Heart left ventricle (tissue), 16 donors: ENCODE data around the gene PCBP1. TPM values are rescaled to one million over a fixed set of nuclear protein-coding genes. Genes with fewer than 3 reads are reported as not detected.

ENCODE experiments used
- ATAC-seq, 4 donors: fragments of 200-7000 bp; cut with Tn5 transposase; one replicate each; pipeline ENCODE4 v1.9.1; 2020 to 2022; ENCODE audit warnings: moderate library complexity in 4 of 4, mild to moderate bottlenecking in 3 of 4, moderate number of reproducible peaks in 1 of 4
- DNase-seq, 5 donors: peaks; one replicate each; pipeline ENCODE4 v3.0.0-alpha.2; 2020
- H3K27ac ChIP-seq, 12 donors: fragments of 200-600 bp; sonication (generic) in 4 of 12; one replicate each; pipeline versions ENCODE4 v1.5.0 to v1.8.0; 2016 to 2022; ENCODE audit warnings: mild to moderate bottlenecking in 2 of 12
- H3K27me3 ChIP-seq, 9 donors: fragments of 200-600 bp; sonication (generic) in 2 of 9; one replicate each; pipeline versions ENCODE4 v1.5.1 to v1.8.0; 2016 to 2022; ENCODE audit warnings: mild to moderate bottlenecking in 3 of 9
- H3K36me3 ChIP-seq, 9 donors: fragments of 200-600 bp; sonication (generic) in 2 of 9; one replicate each; pipeline versions ENCODE4 v1.5.0 to v1.8.0; 2018 to 2022; ENCODE audit warnings: mild to moderate bottlenecking in 2 of 9
- H3K4me1 ChIP-seq, 12 donors: fragments of 200-600 bp; sonication (generic) in 4 of 12; one replicate each; pipeline versions ENCODE4 v1.5.0 to v1.8.0; 2016 to 2022; ENCODE audit warnings: mild to moderate bottlenecking in 3 of 12
- H3K4me3 ChIP-seq, 12 donors: fragments of 200-600 bp; sonication (generic) in 4 of 12; one replicate each; pipeline versions ENCODE4 v1.5.0 to v1.8.0; 2017 to 2022; ENCODE audit warnings: mild to moderate bottlenecking in 9 of 12, moderate library complexity in 4 of 12
- H3K9me3 ChIP-seq, 12 donors: fragments of 200-600 bp; sonication (generic) in 4 of 12; one replicate each; pipeline versions ENCODE4 v1.5.0 to v1.8.0; 2016 to 2022; ENCODE audit warnings: mild to moderate bottlenecking in 1 of 12
- POLR2A ChIP-seq, 2 donors: fragments of 450-650 bp; IDR thresholded peaks; one replicate each; pipeline ENCODE4 v1.6.1; 2017; ENCODE audit warnings: antibody characterized with exemption in 2 of 2, mild to moderate bottlenecking in 2 of 2, moderate library complexity in 2 of 2
- WGBS, 4 donors: extraction: QIAGEN DNeasy Blood & Tissue Kit in 2 of 4; methylation state at CpG; one replicate each; pipeline versions ENCODE4 v1.1.5 to v1.1.7; 2013 to 2018; 5-methylcytosine and 5-hydroxymethylcytosine counted together
- intact Hi-C, 10 donors: fragments of 100-400 bp; cut with DNase I; formaldehyde crosslinking; loops; one replicate each; pipeline versions ENCODE4 v1.11.1 to v1.14.2; 2022
- polyA plus RNA-seq, 2 donors: library from polyadenylated mRNA; stranded (reverse); fragments of 200-250 nt; gene quantifications; one replicate each; pipeline ENCODE4 v1.2.3, GENCODE V29; 2013
- total RNA-seq, 9 donors: library from RNA; depleted of rRNA in 2 of 9; stranded (reverse); fragments of >200 nt in 2 of 9; fragmentation: NEBNext Ultra II Directional in 3 of 9; extraction: Animal tissue kit (Norgen Biotek cat#: 25700) in 3 of 9; gene quantifications; one replicate each; pipeline versions ENCODE4 v1.1.0 to v1.2.4, GENCODE V29; 2016 to 2023
- TF ChIP-seq, protein P1 (sequence below), 12 donors: fragments of 200-600 bp; sonication (generic) in 4 of 12; IDR thresholded peaks; one replicate each; pipeline versions ENCODE4 v1.5.0 to v1.8.0; 2018 to 2022; ENCODE audit warnings: antibody characterized with exemption in 12 of 12, mild to moderate bottlenecking in 5 of 12
- donor health status: ischemic (EF 13 %, LVEDD 7.1; RV severe dilation, severe dysfunction).
- donor health status: healthy with polysubstance abuse.
- donor health status: DM: no; HTN: yes; CAD: no.
- donor health status: DM: no; HTN: no; CAD: no.
- donor health status: ischemic (EF 25% LVEDD 6.9; RV normal size, moderate dysfunction).
- donor health status: ischemic (EF 25% LVEDD 5.7; RV mildly dilated, moderate dysfunction).
- donor health status: healthy.
- donor health status: DM: yes; HTN: yes; CAD: no.
- donor health status: ischemic (EF 35%, LVEDD 5.7; RV mildly dilated, moderate dysfunction).
- donor health status: nonischemic (EF 11% LVEDD 7.7; RV severe dilation, severe dysfunction).
- donor health status: DM: yes; HTN: yes; CAD: no.
- donor health status: PGD.
- donor health status: ischemic (EF 29% LVEDD 5.4; RV normal size, mild dysfunction).
- donor health status: nonischemic (EF 23%, LVEDD 6.1; RV moderate dilation, normal function).

The PCBP1 gene
- total and polyA plus RNA-seq, 11 donors, result 106 to 296 (median 205) TPM

DNA sequence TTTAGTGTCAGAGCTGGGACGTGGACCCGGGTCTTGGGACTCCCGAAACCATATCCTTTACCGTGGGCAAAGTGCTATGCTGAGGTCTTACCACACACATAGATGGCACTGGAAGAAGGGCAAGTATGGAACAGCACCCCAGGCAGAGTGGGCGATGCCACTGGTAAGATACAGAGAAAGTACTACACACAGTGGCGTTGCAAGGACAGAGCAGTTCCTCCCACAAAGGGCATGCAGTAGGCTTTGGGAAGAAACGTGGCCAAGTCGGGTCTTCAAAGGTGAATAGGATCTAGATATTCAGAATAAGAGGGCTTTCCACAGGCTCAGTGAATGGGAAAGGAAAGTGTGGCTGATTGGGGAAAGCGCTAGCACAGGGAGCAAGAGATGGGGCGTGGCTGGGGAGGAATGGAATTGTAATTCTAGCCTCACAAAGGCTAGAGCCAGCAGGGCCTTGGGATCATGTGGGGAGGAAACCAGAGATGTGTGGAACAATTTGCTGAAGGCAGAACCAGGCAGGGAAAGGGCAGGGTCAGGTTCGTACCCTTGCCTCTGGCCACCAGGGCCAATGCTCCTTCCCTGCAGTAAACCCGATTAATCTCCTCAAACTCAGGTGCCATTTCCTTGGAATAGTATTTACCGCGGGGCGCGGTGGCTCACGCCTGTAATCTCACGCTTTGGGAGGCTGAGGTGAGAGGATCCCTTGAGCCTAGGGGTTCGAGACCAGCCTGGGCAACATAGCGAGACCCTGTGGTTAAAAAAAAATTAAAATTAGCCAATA lies 36.0 kb downstream of the PCBP1 start:
- Histone ChIP-seq H3K36me3 (no peaks in the 10 kb centered on the region), H3K27ac (peak overlapping the region; percentile 97 to 100 (median 99)), H3K4me3 (peak overlapping the region in 9 of 12 donors; percentile 55 to 76 (median 64)), H3K4me1 (peaks cover 6 to 72% (median 33%) of the 10 kb centered on the region in 12 donors), H3K27me3 (no peaks in the 10 kb centered on the region), H3K9me3 (no peaks in the 10 kb centered on the region)
- intact Hi-C loops, result loop anchor here in 5 of 10 donors (2.0 to 5.0 kb wide), 2 partner anchors 34 to 36 kb away; partner anchors contain the start of gene PCBP1 (in 4 of the 5)
- 44 to 57% (median 51%) methylated on average over 20 of the region's 20 CpGs for WGBS, 4 donors
- DNase-seq, result peak in 4 of 5 donors; percentile 59 to 73 (median 68)
- peak; percentile 40 to 73 (median 54) for ATAC-seq
- no peak for TF ChIP-seq POLR2A (IDR thresholded peaks at IDR 0.05)
- TF ChIP-seq, protein P1, sequence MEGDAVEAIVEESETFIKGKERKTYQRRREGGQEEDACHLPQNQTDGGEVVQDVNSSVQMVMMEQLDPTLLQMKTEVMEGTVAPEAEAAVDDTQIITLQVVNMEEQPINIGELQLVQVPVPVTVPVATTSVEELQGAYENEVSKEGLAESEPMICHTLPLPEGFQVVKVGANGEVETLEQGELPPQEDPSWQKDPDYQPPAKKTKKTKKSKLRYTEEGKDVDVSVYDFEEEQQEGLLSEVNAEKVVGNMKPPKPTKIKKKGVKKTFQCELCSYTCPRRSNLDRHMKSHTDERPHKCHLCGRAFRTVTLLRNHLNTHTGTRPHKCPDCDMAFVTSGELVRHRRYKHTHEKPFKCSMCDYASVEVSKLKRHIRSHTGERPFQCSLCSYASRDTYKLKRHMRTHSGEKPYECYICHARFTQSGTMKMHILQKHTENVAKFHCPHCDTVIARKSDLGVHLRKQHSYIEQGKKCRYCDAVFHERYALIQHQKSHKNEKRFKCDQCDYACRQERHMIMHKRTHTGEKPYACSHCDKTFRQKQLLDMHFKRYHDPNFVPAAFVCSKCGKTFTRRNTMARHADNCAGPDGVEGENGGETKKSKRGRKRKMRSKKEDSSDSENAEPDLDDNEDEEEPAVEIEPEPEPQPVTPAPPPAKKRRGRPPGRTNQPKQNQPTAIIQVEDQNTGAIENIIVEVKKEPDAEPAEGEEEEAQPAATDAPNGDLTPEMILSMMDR (IDR thresholded peaks at IDR 0.05), result no peak

DNA sequence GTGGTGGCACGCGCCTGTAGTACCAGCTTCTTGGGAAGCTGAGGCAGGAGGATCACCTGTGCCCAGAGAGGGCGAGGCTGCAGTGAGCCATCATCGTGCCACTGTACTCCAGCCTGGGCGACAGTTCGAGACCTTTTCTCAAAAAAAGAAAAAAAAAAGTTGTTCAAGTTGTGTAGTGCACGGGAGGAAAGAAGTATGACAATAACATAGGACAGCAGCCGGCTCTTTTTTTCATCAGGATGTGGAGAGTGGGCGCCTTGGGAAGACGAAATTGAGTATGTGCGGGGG lies 36.5 kb downstream of the PCBP1 start:
- Histone ChIP-seq H3K27me3 (no peaks in the 10 kb centered on the region), H3K4me1 (peaks cover 6 to 70% (median 31%) of the 10 kb centered on the region in 12 donors), H3K27ac (peak overlapping the region; percentile 97 to 100 (median 99)), H3K9me3 (no peaks in the 10 kb centered on the region), H3K4me3 (peak overlapping the region; percentile 21 to 76 (median 62)), H3K36me3 (no peaks in the 10 kb centered on the region)
- intact Hi-C loops, result loop anchor here in 7 of 10 donors (1.0 to 5.0 kb wide), 6 partner anchors 19 to 37 kb away; partner anchors contain the start of gene PCBP1 (in 6 of the 7)
- WGBS, 4 donors, result 20 to 29% (median 27%) methylated on average over 11 of the region's 11 CpGs
- no peak for ATAC-seq
- no peak for DNase-seq
- TF ChIP-seq, protein P1 (IDR thresholded peaks at IDR 0.05), result no peak
- TF ChIP-seq POLR2A (IDR thresholded peaks at IDR 0.05), result no peak

DNA sequence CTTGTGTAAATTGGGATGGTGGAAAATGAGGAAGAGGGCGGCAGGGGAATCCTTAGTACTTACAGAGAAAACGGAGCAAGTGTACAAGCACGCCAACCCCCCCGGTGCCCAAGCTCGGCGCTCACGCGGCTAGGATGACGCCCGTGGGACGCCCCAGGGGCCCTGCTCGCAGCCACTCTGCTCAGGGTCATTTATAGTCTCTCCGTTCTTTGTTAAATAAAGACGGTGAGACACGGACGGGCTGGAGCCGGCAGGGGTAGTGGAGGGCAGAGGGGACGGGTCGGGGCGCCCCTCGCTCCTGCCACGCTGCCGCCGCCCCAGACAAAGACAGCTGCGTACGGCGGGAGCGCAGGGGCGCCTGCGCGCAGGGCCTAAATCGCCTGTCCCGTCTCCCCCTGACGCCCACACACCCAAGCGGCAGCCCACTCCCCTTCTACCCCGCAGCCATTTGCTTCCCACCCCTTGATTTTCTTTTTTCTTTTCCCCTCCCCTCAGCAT lies 37.8 kb downstream of the PCBP1 start:
- peak; percentile 69 to 79 (median 78) for DNase-seq
- peak; percentile 45 to 67 (median 65) for ATAC-seq
- no peaks in the 10 kb centered on the region for H3K36me3 ChIP-seq
- WGBS, 4 donors, result 1% methylated on average over 36 of the region's 36 CpGs
- no peaks in the 10 kb centered on the region for H3K9me3 ChIP-seq
- TF ChIP-seq, protein P1 (IDR thresholded peaks at IDR 0.05), result peak in 1 of 12 donors; percentile 5
- TF ChIP-seq POLR2A (IDR thresholded peaks at IDR 0.05), result peak in 1 of 2 donors; percentile 32
- peaks cover 6 to 65% (median 26%) of the 10 kb centered on the region in 12 donors for H3K4me1 ChIP-seq
- intact Hi-C loops, result loop anchor here in 7 of 10 donors (1.0 to 5.0 kb wide), 5 partner anchors 17 to 38 kb away; partner anchors contain the start of gene PCBP1 (in 7 of the 7)
- H3K27me3 ChIP-seq, result no peaks in the 10 kb centered on the region
- peak overlapping the region; percentile 97 to 100 (median 99) for H3K27ac ChIP-seq
- H3K4me3 ChIP-seq, result peak overlapping the region; percentile 21 to 76 (median 62)

DNA sequence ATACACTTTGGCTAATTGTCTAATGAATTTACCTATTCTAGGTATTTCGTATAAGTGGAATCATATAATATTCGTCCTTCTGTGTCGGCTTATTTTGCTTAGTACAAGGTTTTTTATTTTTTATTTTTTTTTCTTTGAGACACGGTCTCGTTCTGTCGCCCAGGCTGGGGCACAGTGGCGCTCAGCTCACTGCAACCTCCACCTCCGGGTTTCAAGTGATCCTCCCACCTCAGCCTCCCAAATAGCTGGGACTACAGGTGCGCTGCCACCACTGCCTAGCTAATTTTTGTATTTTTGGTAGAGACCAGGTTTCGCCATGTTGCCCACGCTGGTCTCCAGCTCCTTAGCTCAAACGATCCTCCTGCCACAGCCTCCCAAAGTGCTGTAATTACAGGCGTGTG lies 38.2 kb downstream of the PCBP1 start:
- H3K27ac ChIP-seq, result peak overlapping the region; percentile 97 to 100 (median 99)
- WGBS, 4 donors, result 73 to 79% (median 75%) methylated on average over 13 of the region's 13 CpGs
- peak overlapping the region in 11 of 12 donors; percentile 41 to 76 (median 64) for H3K4me3 ChIP-seq
- H3K4me1 ChIP-seq, result peaks cover 6 to 65% (median 26%) of the 10 kb centered on the region in 12 donors
- intact Hi-C loops, result loop anchor here in 4 of 10 donors (1.0 to 5.0 kb wide), 4 partner anchors 17 to 39 kb away; partner anchors contain the start of gene PCBP1 (in 2 of the 4)
- DNase-seq (peak in 1 of 5 donors; percentile 41), ATAC-seq (no peak)
- no peaks in the 10 kb centered on the region for H3K9me3 ChIP-seq
- no peaks in the 10 kb centered on the region for H3K27me3 ChIP-seq
- TF ChIP-seq, protein P1 (IDR thresholded peaks at IDR 0.05), result no peak
- TF ChIP-seq POLR2A (IDR thresholded peaks at IDR 0.05), result no peak
- no peaks in the 10 kb centered on the region for H3K36me3 ChIP-seq
